Medulla oblongata (tissue), 1 donor: Measurements from ENCODE around the gene UQCR10.

ENCODE experiments used
- DNase-seq: peaks from one replicate; pipeline ENCODE4 v3.0.0-alpha.2; 2015; ENCODE audit errors: extremely low spot score

The UQCR10 gene

GRCh38 chr22:29767171-29768051 is at the start of gene UQCR10:
UQCR10 (plus strand) TSS chr22:29767369; CDS start chr22:29767399, 30 bp downstream.
- DNase-seq: peak; percentile 96

- DNase-seq: no peak
Observed at GRCh38 chr22:29717789-29718188, 49.4 kb upstream of the UQCR10 start.

- no peak for DNase-seq
Observed at GRCh38 chr22:29718949-29719898, 47.9 kb upstream of the UQCR10 start.

- DNase-seq: no peak
Observed at GRCh38 chr22:29719899-29720645, 47.1 kb upstream of the UQCR10 start, which contains the start of gene CABP7. CABP7 (plus strand) TSS chr22:29720003; CDS start chr22:29720425, 422 bp downstream.

GRCh38 chr22:29720811-29721323 is 46.3 kb upstream of the UQCR10 start:
- no peak for DNase-seq

- no peak for DNase-seq
Observed at GRCh38 chr22:29722151-29722550, 45.0 kb upstream of the UQCR10 start.

GRCh38 chr22:29722587-29722986 is 44.6 kb upstream of the UQCR10 start:
- DNase-seq: no peak

- DNase-seq: no peak
Observed at GRCh38 chr22:29723766-29724165, 43.4 kb upstream of the UQCR10 start.

GRCh38 chr22:29724843-29725242 is 42.3 kb upstream of the UQCR10 start:
- DNase-seq: no peak

- DNase-seq: no peak
Observed at GRCh38 chr22:29726106-29726505, 41.1 kb upstream of the UQCR10 start.

GRCh38 chr22:29726512-29727130 is 40.5 kb upstream of the UQCR10 start:
- DNase-seq: no peak

GRCh38 chr22:29727131-29727523 is 40.0 kb upstream of the UQCR10 start:
- peak; percentile 27 for DNase-seq

GRCh38 chr22:29729161-29729560 is 38.0 kb upstream of the UQCR10 start:
- no peak for DNase-seq

- DNase-seq: no peak
Observed at GRCh38 chr22:29731058-29731850, 35.9 kb upstream of the UQCR10 start.

GRCh38 chr22:29732883-29733282 is 34.3 kb upstream of the UQCR10 start:
- no peak for DNase-seq

GRCh38 chr22:29733362-29734201 is 33.6 kb upstream of the UQCR10 start:
- DNase-seq: no peak

- no peak for DNase-seq
Observed at GRCh38 chr22:29734406-29734805, 32.8 kb upstream of the UQCR10 start.

- DNase-seq: no peak
Observed at GRCh38 chr22:29734838-29735237, 32.3 kb upstream of the UQCR10 start.

- no peak for DNase-seq
Observed at GRCh38 chr22:29735416-29735815, 31.8 kb upstream of the UQCR10 start.
